Suppressor macrophage treated with lipopolysaccharide for 1 hour (primary cell): ENCODE measurements around the gene OR6C3.
"Not testable (repeated sequence)": the region's sequence is repeated elsewhere in the genome, so short reads cannot be mapped to it uniquely, and the experiment has no call there.

Experiments
- DNase-seq, 3 donors: peaks; one replicate each; pipeline ENCODE4 v3.0.0-alpha.2; 2020 to 2022

OR6C3 gene

DNA sequence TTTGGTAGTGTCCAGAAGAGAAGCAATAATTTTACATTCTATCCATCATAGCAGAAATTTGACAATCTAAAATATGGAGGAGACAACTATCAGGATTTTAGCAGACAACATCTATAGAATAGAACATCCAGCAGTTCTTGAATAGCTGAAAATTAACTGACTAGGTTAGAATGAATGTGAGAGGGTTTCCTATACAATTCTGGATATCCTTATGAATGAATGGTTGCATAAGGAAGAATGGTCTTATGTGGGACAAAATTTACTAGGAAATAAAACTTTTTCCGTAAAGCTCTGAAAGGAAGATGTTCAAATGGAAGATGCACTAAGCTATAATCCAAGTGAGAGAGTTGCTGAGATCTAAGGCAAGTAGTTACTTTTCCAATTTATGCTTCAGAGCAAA lies at the start of gene OR6C3:
Gene OR6C3 (plus strand): TSS at position 301 of the 400 bp plus-strand sequence. CDS start 955 bp downstream, outside the sequence.
- DNase-seq: no peak

- DNase-seq: no peak
These were observed 49.6 kb upstream of the OR6C3 start for GRCh38 chr12:55280991-55281390.

- no peak for DNase-seq
These were observed 40.5 kb upstream of the OR6C3 start for GRCh38 chr12:55289999-55290398.

GRCh38 chr12:55296469-55296868 lies 34.1 kb upstream of the OR6C3 start, which contains the start of gene OR6C6:
Gene OR6C6, minus strand, starts transcription at chr12:55296569. Its CDS starts 1,337 bp downstream, at chr12:55295232.
- no peak for DNase-seq

DNA sequence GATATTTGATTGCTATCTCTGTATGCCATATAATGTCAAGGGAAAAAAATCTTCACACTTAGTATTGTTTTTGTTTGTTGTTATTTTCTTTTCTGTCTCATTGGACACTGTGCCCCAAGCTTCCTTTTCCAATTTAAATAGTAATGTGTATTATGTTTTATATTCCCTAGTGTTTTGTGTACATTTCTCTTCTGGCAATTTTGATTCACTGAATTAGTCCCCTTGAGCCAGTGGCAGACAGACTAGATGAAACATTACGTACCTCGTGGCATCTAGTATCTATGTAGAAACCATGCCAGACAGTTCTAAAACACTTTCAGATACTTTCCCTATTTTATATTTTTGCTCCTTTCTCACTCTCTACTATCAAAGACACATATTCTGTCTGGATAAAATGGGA lies 16.5 kb upstream of the OR6C3 start, which contains the start of gene OR6C1:
Gene OR6C1 (plus strand): TSS at position 301 of the 400 bp plus-strand sequence. CDS start 6,257 bp downstream, outside the sequence.
- DNase-seq: no peak

DNA sequence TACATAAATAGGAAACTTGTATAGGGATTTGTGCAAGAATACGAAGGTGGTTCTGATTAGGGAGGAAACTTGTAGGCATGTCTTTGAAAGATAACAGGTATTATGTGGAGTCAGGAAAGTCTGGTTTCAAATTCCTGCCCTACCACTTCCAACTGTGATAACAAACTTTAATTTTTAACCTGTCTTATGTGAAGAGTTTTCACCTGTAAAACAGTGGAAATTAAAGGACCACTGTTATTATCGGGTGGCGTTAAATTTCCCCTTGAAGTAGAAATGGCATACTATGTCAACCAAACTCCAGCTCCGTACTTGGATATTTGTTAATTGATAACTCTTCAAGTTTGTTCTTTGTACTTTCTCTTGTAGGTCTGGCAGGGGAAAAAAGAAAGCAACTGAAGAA lies 10.3 kb upstream of the OR6C3 start:
- DNase-seq: no peak

- DNase-seq: not testable (repeated sequence)
These were observed 4.7 kb upstream of the OR6C3 start for GRCh38 chr12:55325801-55326200.

- DNase-seq: no peak
These were observed 5.5 kb downstream of the OR6C3 start for GRCh38 chr12:55336002-55336401.

GRCh38 chr12:55355338-55355737 lies 24.8 kb downstream of the OR6C3 start:
- not testable (repeated sequence) for DNase-seq

DNA sequence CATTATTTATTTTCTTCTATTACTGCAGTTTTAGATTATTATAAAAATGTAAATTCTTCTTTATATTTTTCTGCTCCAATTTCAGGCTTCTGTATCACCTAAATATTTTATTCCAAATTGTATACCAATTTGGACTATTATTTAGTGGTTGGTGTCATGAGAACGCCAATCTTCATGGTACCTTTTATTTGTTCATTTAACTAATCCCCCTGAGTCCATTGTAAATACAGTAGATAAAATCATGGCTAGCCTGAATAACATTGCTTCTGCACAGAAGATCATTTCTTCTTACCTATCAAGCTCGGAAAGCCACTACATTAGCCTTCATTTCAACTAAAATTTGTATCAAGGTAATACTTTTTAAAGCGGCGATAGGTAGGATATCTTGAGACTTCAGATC lies 32.1 kb downstream of the OR6C3 start, which contains the start of gene OR6C75:
Gene OR6C75 (plus strand): TSS at position 301 of the 400 bp plus-strand sequence. CDS start 2,136 bp downstream, outside the sequence.
- no peak for DNase-seq

DNA sequence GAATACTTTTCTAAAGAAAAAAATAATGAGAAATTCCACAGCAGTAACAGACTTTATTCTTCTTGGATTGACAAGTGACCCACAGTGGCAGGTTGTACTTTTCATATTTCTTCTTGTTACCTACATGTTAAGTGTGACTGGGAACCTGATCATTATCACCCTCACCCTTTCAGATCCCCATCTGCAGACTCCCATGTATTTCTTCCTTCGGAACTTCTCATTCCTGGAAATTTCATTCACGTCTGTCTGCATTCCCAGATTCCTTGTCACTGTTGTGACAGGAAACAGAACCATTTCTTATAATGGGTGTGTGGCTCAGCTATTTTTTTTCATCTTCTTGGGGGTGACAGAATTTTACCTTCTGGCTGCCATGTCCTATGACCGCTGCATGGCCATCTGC lies 34.5 kb downstream of the OR6C3 start:
- DNase-seq: no peak

- no peak for DNase-seq
These were observed 42.0 kb downstream of the OR6C3 start for GRCh38 chr12:55372521-55372920.
